OCI-LY7 (cell line): ENCODE results near the gene SLC25A47.

ENCODE experiments used
- EZH2phosphoT487 ChIP-seq: fragments of 200-600 bp; sonication (generic); IDR thresholded peaks from 2 replicates; pipeline ENCODE4 v1.6.1; 2018; ENCODE audit warnings: low read depth, borderline replicate concordance, mild to moderate bottlenecking, mixed run types, antibody characterized with exemption, low read length, moderate library complexity, mixed read lengths
- TF ChIP-seq, protein P1 (sequence below): fragments of 200-600 bp; sonication (generic); conservative IDR thresholded peaks from 2 replicates; pipeline ENCODE4 v1.5.1; 2014; ENCODE audit warnings: mild to moderate bottlenecking, antibody characterized with exemption, low read length, moderate library complexity, mixed read lengths

DNA sequence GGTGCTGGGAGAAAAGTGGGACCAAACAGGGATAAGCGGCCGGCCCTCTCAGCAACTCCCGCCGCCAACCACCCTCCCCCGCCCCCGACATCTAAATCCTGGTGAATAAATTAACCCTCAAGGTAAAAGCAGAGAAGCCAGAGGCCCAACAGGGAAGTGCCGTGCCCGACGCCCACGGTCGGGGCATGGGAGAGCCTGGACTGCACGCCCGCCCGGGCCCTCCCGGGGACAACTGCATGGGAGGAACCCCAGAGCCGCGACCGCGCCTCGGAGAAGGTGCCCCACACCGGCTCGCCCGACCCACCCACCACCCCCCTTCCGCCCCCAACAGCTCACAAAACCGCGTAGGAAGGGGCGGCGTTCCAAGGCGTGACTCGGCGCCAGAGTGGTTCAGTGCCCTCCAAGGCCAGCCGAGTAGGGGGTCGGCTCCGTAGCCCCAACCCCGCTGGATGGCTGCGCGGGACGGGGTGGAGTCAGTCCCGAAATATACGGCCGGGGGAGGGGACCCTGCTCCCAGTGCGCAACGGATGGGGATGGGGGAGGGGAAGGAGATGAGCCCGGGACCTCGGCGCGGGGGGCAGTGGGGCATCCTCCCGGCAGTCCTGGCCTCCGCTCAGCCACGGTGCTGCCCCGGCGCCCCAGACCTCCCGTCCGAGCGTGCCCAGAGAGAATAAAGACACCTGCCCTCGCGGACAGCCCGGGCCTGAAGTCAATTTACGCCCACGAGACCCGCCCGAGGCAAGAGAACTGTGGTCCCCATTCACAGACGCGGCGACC lies 17.6 kb upstream of the SLC25A47 start:
- no peak for TF ChIP-seq EZH2phosphoT487
- TF ChIP-seq, protein P1, sequence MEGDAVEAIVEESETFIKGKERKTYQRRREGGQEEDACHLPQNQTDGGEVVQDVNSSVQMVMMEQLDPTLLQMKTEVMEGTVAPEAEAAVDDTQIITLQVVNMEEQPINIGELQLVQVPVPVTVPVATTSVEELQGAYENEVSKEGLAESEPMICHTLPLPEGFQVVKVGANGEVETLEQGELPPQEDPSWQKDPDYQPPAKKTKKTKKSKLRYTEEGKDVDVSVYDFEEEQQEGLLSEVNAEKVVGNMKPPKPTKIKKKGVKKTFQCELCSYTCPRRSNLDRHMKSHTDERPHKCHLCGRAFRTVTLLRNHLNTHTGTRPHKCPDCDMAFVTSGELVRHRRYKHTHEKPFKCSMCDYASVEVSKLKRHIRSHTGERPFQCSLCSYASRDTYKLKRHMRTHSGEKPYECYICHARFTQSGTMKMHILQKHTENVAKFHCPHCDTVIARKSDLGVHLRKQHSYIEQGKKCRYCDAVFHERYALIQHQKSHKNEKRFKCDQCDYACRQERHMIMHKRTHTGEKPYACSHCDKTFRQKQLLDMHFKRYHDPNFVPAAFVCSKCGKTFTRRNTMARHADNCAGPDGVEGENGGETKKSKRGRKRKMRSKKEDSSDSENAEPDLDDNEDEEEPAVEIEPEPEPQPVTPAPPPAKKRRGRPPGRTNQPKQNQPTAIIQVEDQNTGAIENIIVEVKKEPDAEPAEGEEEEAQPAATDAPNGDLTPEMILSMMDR = no peak
